ENCODE measurements around the gene SLC43A2.
A peak's percentile ranks its signal among the peaks of the same experiment; 100 is the strongest.

SLC43A2 gene

DNA sequence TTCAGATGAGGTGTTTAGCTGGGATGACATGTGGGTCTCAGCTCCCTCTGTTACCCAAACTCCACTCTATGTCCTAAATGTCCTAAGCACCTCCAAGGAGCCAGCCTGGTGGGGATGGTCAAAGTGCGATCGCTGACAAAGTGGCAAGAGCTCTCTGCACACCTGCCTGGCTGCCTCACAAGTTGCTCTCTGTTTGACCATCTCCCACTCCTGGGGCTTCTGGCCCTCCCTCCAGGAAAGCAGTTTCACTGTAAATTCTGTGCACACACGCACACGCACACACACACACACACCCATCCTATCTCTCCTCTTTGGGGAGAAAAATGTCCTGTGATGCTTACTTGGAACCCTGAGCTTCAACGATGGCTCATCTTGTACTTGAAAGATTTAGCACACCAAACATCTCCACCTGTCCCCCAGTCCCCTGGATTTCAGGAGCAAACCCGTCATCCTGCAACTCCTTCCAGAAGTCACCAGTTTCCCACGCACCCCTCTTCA lies 67.7 kb downstream of the SLC43A2 start:
- TF ChIP-seq, protein P1, sequence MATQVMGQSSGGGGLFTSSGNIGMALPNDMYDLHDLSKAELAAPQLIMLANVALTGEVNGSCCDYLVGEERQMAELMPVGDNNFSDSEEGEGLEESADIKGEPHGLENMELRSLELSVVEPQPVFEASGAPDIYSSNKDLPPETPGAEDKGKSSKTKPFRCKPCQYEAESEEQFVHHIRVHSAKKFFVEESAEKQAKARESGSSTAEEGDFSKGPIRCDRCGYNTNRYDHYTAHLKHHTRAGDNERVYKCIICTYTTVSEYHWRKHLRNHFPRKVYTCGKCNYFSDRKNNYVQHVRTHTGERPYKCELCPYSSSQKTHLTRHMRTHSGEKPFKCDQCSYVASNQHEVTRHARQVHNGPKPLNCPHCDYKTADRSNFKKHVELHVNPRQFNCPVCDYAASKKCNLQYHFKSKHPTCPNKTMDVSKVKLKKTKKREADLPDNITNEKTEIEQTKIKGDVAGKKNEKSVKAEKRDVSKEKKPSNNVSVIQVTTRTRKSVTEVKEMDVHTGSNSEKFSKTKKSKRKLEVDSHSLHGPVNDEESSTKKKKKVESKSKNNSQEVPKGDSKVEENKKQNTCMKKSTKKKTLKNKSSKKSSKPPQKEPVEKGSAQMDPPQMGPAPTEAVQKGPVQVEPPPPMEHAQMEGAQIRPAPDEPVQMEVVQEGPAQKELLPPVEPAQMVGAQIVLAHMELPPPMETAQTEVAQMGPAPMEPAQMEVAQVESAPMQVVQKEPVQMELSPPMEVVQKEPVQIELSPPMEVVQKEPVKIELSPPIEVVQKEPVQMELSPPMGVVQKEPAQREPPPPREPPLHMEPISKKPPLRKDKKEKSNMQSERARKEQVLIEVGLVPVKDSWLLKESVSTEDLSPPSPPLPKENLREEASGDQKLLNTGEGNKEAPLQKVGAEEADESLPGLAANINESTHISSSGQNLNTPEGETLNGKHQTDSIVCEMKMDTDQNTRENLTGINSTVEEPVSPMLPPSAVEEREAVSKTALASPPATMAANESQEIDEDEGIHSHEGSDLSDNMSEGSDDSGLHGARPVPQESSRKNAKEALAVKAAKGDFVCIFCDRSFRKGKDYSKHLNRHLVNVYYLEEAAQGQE (IDR thresholded peaks at IDR 0.05; ENCODE audit: low read depth): no peak
- TF ChIP-seq, protein P2, sequence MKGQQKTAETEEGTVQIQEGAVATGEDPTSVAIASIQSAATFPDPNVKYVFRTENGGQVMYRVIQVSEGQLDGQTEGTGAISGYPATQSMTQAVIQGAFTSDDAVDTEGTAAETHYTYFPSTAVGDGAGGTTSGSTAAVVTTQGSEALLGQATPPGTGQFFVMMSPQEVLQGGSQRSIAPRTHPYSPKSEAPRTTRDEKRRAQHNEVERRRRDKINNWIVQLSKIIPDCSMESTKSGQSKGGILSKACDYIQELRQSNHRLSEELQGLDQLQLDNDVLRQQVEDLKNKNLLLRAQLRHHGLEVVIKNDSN (IDR thresholded peaks at IDR 0.05): no peak
- TF ChIP-seq FOXM1 (IDR thresholded peaks at IDR 0.05; ENCODE audit: borderline replicate concordance, low read depth) (no peak), EGR1 (IDR thresholded peaks at IDR 0.05) (no peak), YY1 (IDR thresholded peaks at IDR 0.05; ENCODE audit: low read depth) (no peak), TAF1 (IDR thresholded peaks at IDR 0.05; ENCODE audit: low read depth) (no peak), CEBPB (IDR thresholded peaks at IDR 0.05) (no peak), TCF12 (IDR thresholded peaks at IDR 0.05; ENCODE audit: low read depth) (no peak), NFIC (IDR thresholded peaks at IDR 0.05) (no peak), TEAD4 (IDR thresholded peaks at IDR 0.05) (no peak), ZBTB7A (IDR thresholded peaks at IDR 0.05; ENCODE audit: low read depth) (no peak), CREB1 (IDR thresholded peaks at IDR 0.05; ENCODE audit: low read depth) (no peak), RAD21 (IDR thresholded peaks at IDR 0.05; ENCODE audit: low read depth) (no peak), EP300 (IDR thresholded peaks at IDR 0.05; ENCODE audit: borderline replicate concordance) (no peak)
- TF ChIP-seq, protein P3, sequence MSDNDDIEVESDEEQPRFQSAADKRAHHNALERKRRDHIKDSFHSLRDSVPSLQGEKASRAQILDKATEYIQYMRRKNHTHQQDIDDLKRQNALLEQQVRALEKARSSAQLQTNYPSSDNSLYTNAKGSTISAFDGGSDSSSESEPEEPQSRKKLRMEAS (IDR thresholded peaks at IDR 0.05): no peak

DNA sequence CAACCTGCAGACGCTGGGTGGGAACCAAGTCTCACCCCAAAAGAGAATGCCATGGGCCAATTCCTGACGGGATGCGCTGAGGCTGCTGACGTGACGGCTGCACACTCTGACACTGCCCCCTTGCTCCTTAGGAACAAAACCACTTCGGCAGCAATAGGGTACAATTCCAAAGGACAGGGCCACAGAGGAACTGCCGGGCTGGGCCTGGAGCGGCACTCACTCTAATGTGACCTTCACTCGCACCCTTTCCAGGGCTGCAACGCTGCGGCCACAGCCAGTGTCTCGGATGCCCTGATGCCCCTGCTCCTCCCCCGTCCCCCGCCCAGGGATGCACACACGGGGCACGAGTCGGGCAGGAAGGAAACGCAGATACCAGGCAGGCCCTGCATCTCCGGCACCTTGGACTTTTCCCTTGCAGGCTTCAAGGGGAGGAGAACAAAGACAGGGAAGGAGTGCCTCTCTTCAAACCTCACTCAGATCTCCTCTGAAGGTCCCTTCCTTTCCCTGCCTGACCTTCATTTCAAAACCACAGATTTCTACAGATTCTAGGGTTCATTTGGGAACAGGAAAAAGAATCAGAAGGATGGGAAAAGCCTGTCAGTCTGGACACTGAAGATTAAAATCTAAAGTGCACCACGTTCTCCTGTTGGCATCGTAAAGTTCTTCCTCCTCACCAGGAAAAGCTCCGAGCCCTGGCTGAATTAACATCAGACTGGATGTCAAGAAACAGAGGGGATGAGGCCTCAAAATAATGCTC lies 68.4 kb downstream of the SLC43A2 start:
- TF ChIP-seq TEAD4 (IDR thresholded peaks at IDR 0.05): no peak
- no peak for TF ChIP-seq NFIC (IDR thresholded peaks at IDR 0.05)
- no peak for TF ChIP-seq RAD21 (IDR thresholded peaks at IDR 0.05; ENCODE audit: low read depth)
- TF ChIP-seq TCF12 (IDR thresholded peaks at IDR 0.05; ENCODE audit: low read depth): no peak
- TF ChIP-seq, protein P1 (IDR thresholded peaks at IDR 0.05; ENCODE audit: low read depth): no peak
- no peak for TF ChIP-seq TAF1 (IDR thresholded peaks at IDR 0.05; ENCODE audit: low read depth)
- TF ChIP-seq EGR1 (IDR thresholded peaks at IDR 0.05): no peak
- no peak for TF ChIP-seq FOXM1 (IDR thresholded peaks at IDR 0.05; ENCODE audit: borderline replicate concordance, low read depth)
- no peak for TF ChIP-seq ZBTB7A (IDR thresholded peaks at IDR 0.05; ENCODE audit: low read depth)
- TF ChIP-seq, protein P3 (IDR thresholded peaks at IDR 0.05): no peak
- no peak for TF ChIP-seq YY1 (IDR thresholded peaks at IDR 0.05; ENCODE audit: low read depth)
- TF ChIP-seq CREB1 (IDR thresholded peaks at IDR 0.05; ENCODE audit: low read depth): no peak
- TF ChIP-seq CEBPB (IDR thresholded peaks at IDR 0.05): no peak
- no peak for TF ChIP-seq EP300 (IDR thresholded peaks at IDR 0.05; ENCODE audit: borderline replicate concordance)
- TF ChIP-seq, protein P2 (IDR thresholded peaks at IDR 0.05): no peak

GRCh38 chr17:1559047-1560043 lies 69.3 kb downstream of the SLC43A2 start:
- TF ChIP-seq NFIC (IDR thresholded peaks at IDR 0.05): 0 out of 2 replicates have a peak, but pooled peaks have one; percentile 13
- 0 out of 2 replicates have a peak, but pooled peaks have one; percentile 15 for TF ChIP-seq TCF12 (IDR thresholded peaks at IDR 0.05; ENCODE audit: low read depth)
- TF ChIP-seq TEAD4 (IDR thresholded peaks at IDR 0.05): no peak

- no peak for TF ChIP-seq EGR1 (IDR thresholded peaks at IDR 0.05)
- no peak for TF ChIP-seq TAF1 (IDR thresholded peaks at IDR 0.05; ENCODE audit: low read depth)
- no peak for TF ChIP-seq ZBTB7A (IDR thresholded peaks at IDR 0.05; ENCODE audit: low read depth)
- TF ChIP-seq, protein P2 (IDR thresholded peaks at IDR 0.05): no peak
- no peak for TF ChIP-seq YY1 (IDR thresholded peaks at IDR 0.05; ENCODE audit: low read depth)
- TF ChIP-seq FOXM1 (IDR thresholded peaks at IDR 0.05; ENCODE audit: borderline replicate concordance, low read depth): no peak
- TF ChIP-seq, protein P1 (IDR thresholded peaks at IDR 0.05; ENCODE audit: low read depth): no peak
- TF ChIP-seq, protein P3 (IDR thresholded peaks at IDR 0.05): no peak
- no peak for TF ChIP-seq RAD21 (IDR thresholded peaks at IDR 0.05; ENCODE audit: low read depth)
- TF ChIP-seq TCF12 (IDR thresholded peaks at IDR 0.05; ENCODE audit: low read depth): no peak
- no peak for TF ChIP-seq CEBPB (IDR thresholded peaks at IDR 0.05)
- TF ChIP-seq TEAD4 (IDR thresholded peaks at IDR 0.05): no peak
- TF ChIP-seq NFIC (IDR thresholded peaks at IDR 0.05): no peak
- no peak for TF ChIP-seq CREB1 (IDR thresholded peaks at IDR 0.05; ENCODE audit: low read depth)
Measured at GRCh38 chr17:1558401-1558800, 70.2 kb downstream of the SLC43A2 start.
